ENCODE results near the gene KIN.

DNA sequence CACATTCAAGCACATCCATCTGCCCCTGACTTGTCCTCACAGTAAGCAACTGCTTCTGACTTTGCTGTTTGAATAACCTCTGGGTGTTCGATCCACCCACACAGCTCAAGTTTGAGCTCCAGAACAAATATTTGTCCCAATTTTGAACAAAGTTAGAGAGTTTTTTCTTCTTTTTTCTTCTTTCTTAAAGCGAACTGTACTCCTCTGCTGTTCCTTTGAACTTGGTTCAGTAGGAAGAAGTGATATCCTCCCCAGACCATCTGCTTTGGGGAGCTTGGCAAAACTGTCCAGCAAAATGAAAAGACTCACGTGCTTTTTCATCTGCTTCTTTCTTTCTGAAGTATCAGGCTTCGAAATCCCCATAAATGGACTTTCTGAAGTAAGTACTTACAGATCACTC is 84.7 kb downstream of the KIN start, which contains the start of gene ITIH2:
- TF ChIP-seq, protein P1, sequence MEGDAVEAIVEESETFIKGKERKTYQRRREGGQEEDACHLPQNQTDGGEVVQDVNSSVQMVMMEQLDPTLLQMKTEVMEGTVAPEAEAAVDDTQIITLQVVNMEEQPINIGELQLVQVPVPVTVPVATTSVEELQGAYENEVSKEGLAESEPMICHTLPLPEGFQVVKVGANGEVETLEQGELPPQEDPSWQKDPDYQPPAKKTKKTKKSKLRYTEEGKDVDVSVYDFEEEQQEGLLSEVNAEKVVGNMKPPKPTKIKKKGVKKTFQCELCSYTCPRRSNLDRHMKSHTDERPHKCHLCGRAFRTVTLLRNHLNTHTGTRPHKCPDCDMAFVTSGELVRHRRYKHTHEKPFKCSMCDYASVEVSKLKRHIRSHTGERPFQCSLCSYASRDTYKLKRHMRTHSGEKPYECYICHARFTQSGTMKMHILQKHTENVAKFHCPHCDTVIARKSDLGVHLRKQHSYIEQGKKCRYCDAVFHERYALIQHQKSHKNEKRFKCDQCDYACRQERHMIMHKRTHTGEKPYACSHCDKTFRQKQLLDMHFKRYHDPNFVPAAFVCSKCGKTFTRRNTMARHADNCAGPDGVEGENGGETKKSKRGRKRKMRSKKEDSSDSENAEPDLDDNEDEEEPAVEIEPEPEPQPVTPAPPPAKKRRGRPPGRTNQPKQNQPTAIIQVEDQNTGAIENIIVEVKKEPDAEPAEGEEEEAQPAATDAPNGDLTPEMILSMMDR (IDR thresholded peaks at IDR 0.05) = no peak
- TF ChIP-seq ZSCAN20 (CRISPR knock-in tag; IDR thresholded peaks at IDR 0.05) (no peak), EP300 (IDR thresholded peaks at IDR 0.05) (no peak), NR3C1 (IDR thresholded peaks at IDR 0.05) (no peak), JUN (IDR thresholded peaks at IDR 0.05) (no peak), FOSL2 (IDR thresholded peaks at IDR 0.05) (no peak), FOSL2 (CRISPR knock-in tag; IDR thresholded peaks at IDR 0.05) (no peak), JUNB (IDR thresholded peaks at IDR 0.05) (no peak)
